A673 (cell line): ENCODE results near the gene RASGRP2. TPM values are rescaled to one million over a fixed set of nuclear protein-coding genes. Genes with fewer than 3 reads are reported as not detected.

Source experiments
- BruUV-seq: library from RNA; stranded (reverse); fragments of 400-500 nt; replicated peaks from 2 replicates; lab custom pipeline; 2021; lab: Mats Ljungman, UMichigan
- CTCF ChIA-PET: fragments of 300-600 bp; sonication (Branson Sonifier 250); formaldehyde crosslinking; loops from one replicate; lab custom pipeline; 2022; ENCODE audit warnings: antibody characterized with exemption; lab: Charles Lee
- POLR2A ChIA-PET: fragments of 300-600 bp; sonication (Branson Sonifier 250); formaldehyde crosslinking; loops from one replicate; lab custom pipeline; 2022; ENCODE audit warnings: antibody characterized with exemption; ENCODE audit not compliant: low non-redundant PET; lab: Charles Lee
- DNase-seq: peaks from one replicate; pipeline ENCODE4 v3.0.0-alpha.2; 2015; ENCODE audit warnings: low spot score
- H3K27ac ChIP-seq: fragments of 200-600 bp; sonication (generic); 2 replicates; pipeline ENCODE4 v1.5.1; 2016; ENCODE audit warnings: mixed run types, low read depth, mild to moderate bottlenecking, mixed read lengths, antibody characterized with exemption, low read length; ENCODE audit not compliant: poor library complexity, severe bottlenecking
- H3K27me3 ChIP-seq: fragments of 200-600 bp; sonication (generic); replicated peaks from 2 replicates; pipeline ENCODE4 v1.6.1; 2017; ENCODE audit warnings: mixed run types, low read depth, mild to moderate bottlenecking, mixed read lengths, antibody characterized with exemption, low read length; ENCODE audit not compliant: insufficient read depth, poor library complexity
- H3K36me3 ChIP-seq: fragments of 200-600 bp; sonication (generic); 2 replicates; pipeline ENCODE4 v1.6.1; 2016; ENCODE audit warnings: mixed run types, mild to moderate bottlenecking, mixed read lengths, antibody characterized with exemption, low read length; ENCODE audit not compliant: insufficient read depth, poor library complexity, severe bottlenecking
- H3K4me1 ChIP-seq: fragments of 200-600 bp; sonication (generic); 2 replicates; pipeline ENCODE4 v1.6.1; 2017; ENCODE audit warnings: mixed run types, mild to moderate bottlenecking, mixed read lengths, antibody characterized with exemption, low read length; ENCODE audit not compliant: insufficient read depth, poor library complexity, severe bottlenecking
- H3K4me3 ChIP-seq: fragments of 200-600 bp; sonication (generic); 2 replicates; pipeline ENCODE4 v1.5.1; 2016; ENCODE audit warnings: low read depth, mixed run types, mild to moderate bottlenecking, mixed read lengths, low read length; ENCODE audit not compliant: poor library complexity, severe bottlenecking
- H3K9me3 ChIP-seq: fragments of 200-600 bp; sonication (generic); 2 replicates; pipeline ENCODE4 v1.6.1; 2016; ENCODE audit warnings: mixed run types, low read depth, mild to moderate bottlenecking, mixed read lengths, antibody characterized with exemption, low read length; ENCODE audit not compliant: poor library complexity, severe bottlenecking
- EZH2 ChIP-seq: fragments of 200-600 bp; sonication (generic); IDR thresholded peaks from 2 replicates; pipeline ENCODE4 v1.6.1; 2017; ENCODE audit warnings: borderline replicate concordance, low read depth, mild to moderate bottlenecking, mixed read lengths, antibody characterized with exemption, low read length; ENCODE audit not compliant: poor library complexity, severe bottlenecking
- intact Hi-C: fragments of 100-400 bp; cut with micrococcal nuclease; formaldehyde crosslinking; loops from one replicate; pipeline ENCODE4 v1.10.0; 2022; ENCODE audit not compliant: unreplicated experiment
- total RNA-seq: library from RNA; stranded (reverse); gene quantifications from 2 replicates; pipeline ENCODE4 v1.2.3, GENCODE V29; 2021
- TF ChIP-seq, protein P1 (sequence below): fragments of 300-800, 200-600 bp; sonication (generic); conservative IDR thresholded peaks from 2 replicates; pipeline ENCODE4 v1.5.1; 2017; ENCODE audit warnings: low read depth, mild to moderate bottlenecking, antibody characterized with exemption, low read length, moderate library complexity, mixed read lengths

Gene RASGRP2
- total RNA-seq, 1 experiment from 2014 or later = 2.0 TPM

GRCh38 chr11:64770120-64770519 is 26.2 kb upstream of the RASGRP2 start:
- ChIA-PET CTCF (interaction anchor here (0.6 kb wide), 1 partner anchor 66 kb away, joined by 5 read pairs; no protein-coding TSS in a partner anchor), POLR2A (no interaction called here)
- no peak for TF ChIP-seq EZH2
- TF ChIP-seq, protein P1, sequence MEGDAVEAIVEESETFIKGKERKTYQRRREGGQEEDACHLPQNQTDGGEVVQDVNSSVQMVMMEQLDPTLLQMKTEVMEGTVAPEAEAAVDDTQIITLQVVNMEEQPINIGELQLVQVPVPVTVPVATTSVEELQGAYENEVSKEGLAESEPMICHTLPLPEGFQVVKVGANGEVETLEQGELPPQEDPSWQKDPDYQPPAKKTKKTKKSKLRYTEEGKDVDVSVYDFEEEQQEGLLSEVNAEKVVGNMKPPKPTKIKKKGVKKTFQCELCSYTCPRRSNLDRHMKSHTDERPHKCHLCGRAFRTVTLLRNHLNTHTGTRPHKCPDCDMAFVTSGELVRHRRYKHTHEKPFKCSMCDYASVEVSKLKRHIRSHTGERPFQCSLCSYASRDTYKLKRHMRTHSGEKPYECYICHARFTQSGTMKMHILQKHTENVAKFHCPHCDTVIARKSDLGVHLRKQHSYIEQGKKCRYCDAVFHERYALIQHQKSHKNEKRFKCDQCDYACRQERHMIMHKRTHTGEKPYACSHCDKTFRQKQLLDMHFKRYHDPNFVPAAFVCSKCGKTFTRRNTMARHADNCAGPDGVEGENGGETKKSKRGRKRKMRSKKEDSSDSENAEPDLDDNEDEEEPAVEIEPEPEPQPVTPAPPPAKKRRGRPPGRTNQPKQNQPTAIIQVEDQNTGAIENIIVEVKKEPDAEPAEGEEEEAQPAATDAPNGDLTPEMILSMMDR = no peak
- DNase-seq = no peak
- BruUV-seq = no TSS peak
- Histone ChIP-seq H3K27me3 (no peaks in the 10 kb centered on the region), H3K9me3 (no peaks in the 10 kb centered on the region), H3K4me3 (no peak overlapping the region), H3K4me1 (peaks cover 29% of the 10 kb centered on the region), H3K36me3 (peaks cover 97% of the 10 kb centered on the region), H3K27ac (no peak overlapping the region)
- intact Hi-C loops = no loop called here

DNA sequence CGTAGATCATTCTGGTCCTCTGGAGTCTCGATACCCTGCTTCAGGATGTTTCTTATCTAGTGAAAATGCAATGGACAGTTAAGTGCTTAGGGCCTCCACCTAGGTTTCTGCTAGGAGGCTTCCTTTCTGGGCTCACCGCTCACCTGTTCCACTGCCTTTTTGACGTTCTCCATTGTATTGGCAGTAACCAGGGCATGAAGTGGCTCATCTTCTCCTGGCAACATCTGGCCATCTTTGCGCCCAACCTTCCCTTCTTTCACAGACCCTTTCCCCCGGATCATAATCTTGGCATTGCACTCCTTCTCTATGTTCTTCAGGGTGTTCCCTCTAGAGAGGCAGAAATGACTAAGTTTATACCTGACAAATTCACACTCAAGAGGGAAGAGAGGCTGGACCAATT is 25.3 kb upstream of the RASGRP2 start:
- H3K4me1 ChIP-seq = peaks cover 38% of the 10 kb centered on the region
- ChIA-PET POLR2A (no interaction called here), CTCF (no interaction called here)
- H3K4me3 ChIP-seq = no peak overlapping the region
- no peak for DNase-seq
- no peaks in the 10 kb centered on the region for H3K9me3 ChIP-seq
- intact Hi-C loops = no loop called here
- no TSS peak for BruUV-seq
- no peaks in the 10 kb centered on the region for H3K27me3 ChIP-seq
- peaks cover 97% of the 10 kb centered on the region for H3K36me3 ChIP-seq
- no peak for TF ChIP-seq EZH2
- TF ChIP-seq, protein P1 = no peak
- H3K27ac ChIP-seq = no peak overlapping the region

GRCh38 chr11:64768300-64768694 is 24.4 kb upstream of the RASGRP2 start:
- Histone ChIP-seq H3K9me3 (no peaks in the 10 kb centered on the region), H3K4me3 (no peak overlapping the region), H3K36me3 (peaks cover 97% of the 10 kb centered on the region), H3K27ac (no peak overlapping the region), H3K4me1 (peaks cover 45% of the 10 kb centered on the region), H3K27me3 (no peaks in the 10 kb centered on the region)
- intact Hi-C loops = no loop called here
- TF ChIP-seq EZH2 = no peak
- TF ChIP-seq, protein P1 = no peak
- POLR2A ChIA-PET = interaction anchor here (0.7 kb wide), 1 partner anchor 10 kb away, joined by 4 read pairs; the partner anchor contains the start of gene SF1
- no peak for DNase-seq
- BruUV-seq = no TSS peak
- CTCF ChIA-PET = interaction anchor here (0.8 kb wide), 1 partner anchor 10 kb away, joined by 3 read pairs; the partner anchor contains the start of gene SF1
